H9 (cell line): ENCODE measurements around the gene ARAP2. TPM values are rescaled to one million over a fixed set of nuclear protein-coding genes. Genes with fewer than 3 reads are reported as not detected.

ENCODE experiments used
- DNase-seq: peaks from one replicate; pipeline ENCODE4 v3.0.0-alpha.2; 2017
- H2AFZ ChIP-seq: one replicate; pipeline ENCODE4 v1.6.1; 2013; ENCODE audit warnings: mild to moderate bottlenecking, low read length, control low read depth, moderate library complexity
- H2AK5ac ChIP-seq: 2 replicates; pipeline ENCODE4 v1.6.1; 2013; ENCODE audit warnings: low read length, control low read depth, mixed read lengths; ENCODE audit not compliant: insufficient read length
- H2BK120ac ChIP-seq: one replicate; pipeline ENCODE4 v1.6.1; 2013; ENCODE audit warnings: low read depth, mild to moderate bottlenecking, low read length, control low read depth, inconsistent platforms; ENCODE audit not compliant: poor library complexity, severe bottlenecking
- H2BK12ac ChIP-seq: 2 replicates; pipeline ENCODE4 v1.6.1; 2013; ENCODE audit warnings: low read length, control low read depth, mixed read lengths, low read depth; ENCODE audit not compliant: insufficient read length
- H2BK15ac ChIP-seq: 2 replicates; pipeline ENCODE4 v1.6.1; 2013; ENCODE audit warnings: low read depth, low read length, control low read depth
- H2BK20ac ChIP-seq: one replicate; pipeline ENCODE4 v1.6.1; 2013; ENCODE audit warnings: low read depth, mild to moderate bottlenecking, low read length, control low read depth, inconsistent platforms; ENCODE audit not compliant: poor library complexity, severe bottlenecking
- H2BK5ac ChIP-seq: 2 replicates; pipeline ENCODE4 v1.6.1; 2013; ENCODE audit warnings: low read length, control low read depth, mixed read lengths; ENCODE audit not compliant: insufficient read length
- H3K14ac ChIP-seq: 2 replicates; pipeline ENCODE4 v1.6.1; 2013; ENCODE audit warnings: low read length, control low read depth; ENCODE audit not compliant: insufficient read depth
- H3K18ac ChIP-seq: 2 replicates; pipeline ENCODE4 v1.6.1; 2013; ENCODE audit warnings: low read depth, mild to moderate bottlenecking, mixed read lengths, low read length, control low read depth; ENCODE audit not compliant: insufficient read length
- H3K23ac ChIP-seq: 2 replicates; pipeline ENCODE4 v1.6.1; 2013; ENCODE audit warnings: low read length, control low read depth, mixed read lengths, low read depth; ENCODE audit not compliant: insufficient read length
- H3K23me2 ChIP-seq: 2 replicates; pipeline ENCODE4 v1.6.1; 2013; ENCODE audit warnings: low read depth, mild to moderate bottlenecking, mixed read lengths, low read length, control low read depth; ENCODE audit not compliant: insufficient read length, poor library complexity, severe bottlenecking
- H3K27ac ChIP-seq: 2 replicates; pipeline ENCODE4 v1.5.1; 2013; ENCODE audit warnings: low read length, control low read depth, mixed read lengths, low read depth; ENCODE audit not compliant: insufficient read length
- H3K27me3 ChIP-seq: 2 replicates; pipeline ENCODE4 v1.6.1; 2013; ENCODE audit warnings: low read length, control low read depth, inconsistent platforms; ENCODE audit not compliant: insufficient read depth
- H3K4ac ChIP-seq: 2 replicates; pipeline ENCODE4 v1.6.1; 2013; ENCODE audit warnings: low read depth, mild to moderate bottlenecking, control low read depth, inconsistent platforms, low read length, moderate library complexity
- H3K4me1 ChIP-seq: 2 replicates; pipeline ENCODE4 v1.6.1; 2013; ENCODE audit warnings: low read length, control low read depth, inconsistent platforms; ENCODE audit not compliant: insufficient read depth
- H3K4me2 ChIP-seq: 2 replicates; pipeline ENCODE4 v1.6.1; 2013; ENCODE audit warnings: low read length, control low read depth, mixed read lengths; ENCODE audit not compliant: insufficient read length, insufficient read depth
- H3K56ac ChIP-seq: 2 replicates; pipeline ENCODE4 v1.6.1; 2013; ENCODE audit warnings: low read depth, mild to moderate bottlenecking, mixed read lengths, low read length, control low read depth; ENCODE audit not compliant: insufficient read length
- H3K79me1 ChIP-seq: 2 replicates; pipeline ENCODE4 v1.6.1; 2013; ENCODE audit warnings: low read depth, mild to moderate bottlenecking, moderate library complexity, low read length, control low read depth, inconsistent platforms; ENCODE audit not compliant: insufficient read depth, poor library complexity, severe bottlenecking
- H3K79me2 ChIP-seq: 2 replicates; pipeline ENCODE4 v1.6.1; 2013; ENCODE audit warnings: low read length, control low read depth, inconsistent platforms; ENCODE audit not compliant: insufficient read depth
- H3K9ac ChIP-seq: 2 replicates; pipeline ENCODE4 v1.6.1; 2013; ENCODE audit warnings: low read length, control low read depth, mixed read lengths; ENCODE audit not compliant: insufficient read length; ENCODE audit errors: extremely low read depth
- H3K9me3 ChIP-seq: one replicate; pipeline ENCODE4 v1.6.1; 2013; ENCODE audit warnings: low read depth, low read length, inconsistent platforms; ENCODE audit not compliant: control insufficient read depth
- H3T11ph ChIP-seq: one replicate; pipeline ENCODE4 v1.6.1; 2013; ENCODE audit warnings: mild to moderate bottlenecking, low read length, control low read depth, inconsistent platforms
- H4K20me1 ChIP-seq: one replicate; pipeline ENCODE4 v1.6.1; 2013; ENCODE audit not compliant: control insufficient read depth, insufficient read length, insufficient read depth
- H4K5ac ChIP-seq: 2 replicates; pipeline ENCODE4 v1.6.1; 2013; ENCODE audit warnings: low read depth, mild to moderate bottlenecking, mixed read lengths, low read length, control low read depth; ENCODE audit not compliant: insufficient read length
- H4K8ac ChIP-seq: replicated peaks from 2 replicates; pipeline ENCODE4 v1.6.1; 2013; ENCODE audit warnings: low read length, control low read depth, mixed read lengths, low read depth; ENCODE audit not compliant: insufficient read length
- H4K91ac ChIP-seq: 2 replicates; pipeline ENCODE4 v1.6.1; 2013; ENCODE audit warnings: low read depth, mild to moderate bottlenecking, moderate library complexity, mixed read lengths, low read length, control low read depth; ENCODE audit not compliant: insufficient read length
- H3K27ac Mint-ChIP-seq, 3 experiments: 2 replicates in 2 of 3; 3 replicates in 1 of 3; pipeline ENCODE4 v1.8.0; 2020 to 2021; ENCODE audit warnings: mixed read lengths in 3 of 3, mild to moderate bottlenecking in 1 of 3, moderate library complexity in 1 of 3
- H3K27me3 Mint-ChIP-seq: 2 replicates; pipeline ENCODE4 v1.8.0; 2021; ENCODE audit warnings: low read depth, mild to moderate bottlenecking, moderate library complexity, mixed read lengths
- H3K36me3 Mint-ChIP-seq, 3 experiments: 2 replicates in 2 of 3; 3 replicates in 1 of 3; pipeline ENCODE4 v1.8.0; 2020 to 2021; ENCODE audit warnings: low read depth in 3 of 3, mixed read lengths in 3 of 3; ENCODE audit not compliant: insufficient read depth in 1 of 3
- H3K4me1 Mint-ChIP-seq, 2 experiments: 2 replicates each; pipeline ENCODE4 v1.8.0; 2020; ENCODE audit warnings: mixed read lengths in 2 of 2
- H3K4me3 Mint-ChIP-seq, 2 experiments: 2 replicates in 1 of 2; 3 replicates in 1 of 2; pipeline ENCODE4 v1.8.0; 2020 to 2021; ENCODE audit warnings: mild to moderate bottlenecking in 2 of 2, mixed read lengths in 2 of 2, moderate library complexity in 1 of 2
- H3K9me3 Mint-ChIP-seq, 2 experiments: 2 replicates in 1 of 2; 3 replicates in 1 of 2; pipeline ENCODE4 v1.8.0; 2020; ENCODE audit warnings: mild to moderate bottlenecking in 2 of 2, mixed read lengths in 2 of 2, moderate library complexity in 1 of 2
- CTCF ChIP-seq: fragments of 200-600 bp; sonication (generic); conservative IDR thresholded peaks from 3 replicates; pipeline ENCODE4 v1.8.0; 2021; ENCODE audit warnings: antibody characterized with exemption, mild to moderate bottlenecking
- WGBS: extraction: QIAGEN DNeasy Blood & Tissue Kit; methylation state at CpG from one replicate; pipeline ENCODE4 v1.1.7; 2013; ENCODE audit warnings: missing lambda C conversion rate, low lambda C conversion rate, mixed read lengths; ENCODE audit not compliant: insufficient read length; ENCODE audit errors: extremely low coverage; 5-methylcytosine and 5-hydroxymethylcytosine counted together
- total RNA-seq: library from RNA; stranded (reverse); gene quantifications from 2 replicates; pipeline ENCODE4 v1.2.1, GENCODE V29; 2021

Gene ARAP2
- total RNA-seq, 1 experiment from 2014 or later = 6.3 TPM

- Mint-ChIP-seq H3K4me3 (no peak overlapping the region), H3K27ac (peak overlapping the region in 2 of 3 experiments; percentile 34 to 45; a peak in 3 of 7 replicates), H3K36me3 (no peaks in the 10 kb centered on the region), H3K4me1 (peaks cover 6 to 8% of the 10 kb centered on the region in 2 experiments), H3K27me3 (no peaks in the 10 kb centered on the region), H3K9me3 (no peaks in the 10 kb centered on the region)
- Histone ChIP-seq H2BK5ac (no peak overlapping the region), H3K4me1 (no peaks in the 10 kb centered on the region), H3K23me2 (no peaks in the 10 kb centered on the region), H3K79me1 (no peaks in the 10 kb centered on the region), H4K20me1 (no peaks in the 10 kb centered on the region), H2AK5ac (no peak overlapping the region), H3K79me2 (no peaks in the 10 kb centered on the region), H3K9me3 (no peaks in the 10 kb centered on the region), H4K5ac (no peak overlapping the region), H3K27me3 (no peaks in the 10 kb centered on the region), H4K8ac (no peak overlapping the region), H2BK12ac (no peak overlapping the region), H3T11ph (no peak overlapping the region), H2AFZ (no peak overlapping the region), H2BK20ac (no peak overlapping the region), H4K91ac (no peak overlapping the region), H3K14ac (no peak overlapping the region), H2BK15ac (no peak overlapping the region), H3K4ac (no peak overlapping the region), H3K4me2 (no peak overlapping the region), H3K27ac (no peak overlapping the region), H2BK120ac (no peak overlapping the region), H3K18ac (no peak overlapping the region), H3K23ac (no peak overlapping the region), H3K9ac (no peak overlapping the region), H3K56ac (no peak overlapping the region)
- DNase-seq = peak; percentile 29
- WGBS = no CpG with 5 or more reads among the region's 4 CpGs
- no peak for TF ChIP-seq CTCF
These were observed 36.2 kb upstream of the ARAP2 start for GRCh38 chr4:36280555-36280954.
